ENCODE results near the gene GRB2.
"Not testable (repeated sequence)": the region's sequence is repeated elsewhere in the genome, so short reads cannot be mapped to it uniquely, and the experiment has no call there.

Gene GRB2

DNA sequence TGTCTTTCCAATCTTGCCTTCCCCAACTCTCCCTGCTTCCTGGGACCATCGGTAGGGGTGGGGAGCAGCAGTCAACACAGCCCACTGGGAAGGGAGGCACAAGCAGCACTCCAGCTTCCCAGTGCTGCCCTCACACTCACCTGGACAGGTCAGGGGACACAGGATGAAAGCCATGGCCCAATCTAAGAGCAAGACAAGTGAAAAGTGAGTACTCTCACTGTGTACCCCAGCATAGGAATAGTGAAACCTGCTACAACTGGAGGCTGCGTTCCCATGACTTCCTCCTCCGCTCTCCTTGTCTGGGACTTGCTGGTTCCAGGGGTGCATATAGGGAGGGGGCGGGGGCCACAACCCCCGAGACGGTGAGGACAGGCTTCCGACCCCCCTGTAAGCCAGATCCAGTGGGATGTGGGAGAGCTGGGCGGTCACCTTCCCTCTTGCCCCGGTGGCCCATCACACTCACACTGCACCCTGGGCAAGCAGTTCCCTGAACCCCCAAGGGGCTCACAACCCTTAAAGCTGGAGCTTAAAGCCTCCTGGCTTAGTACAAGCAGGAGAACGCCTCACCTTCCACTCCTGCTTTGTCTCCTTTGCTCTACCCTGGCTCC, 86.8 kb downstream of the GRB2 start:
- DNase-seq (ENCODE audit: low spot score): no peak

- no peak for DNase-seq (ENCODE audit: low spot score)
Observed at GRCh38 chr17:75318211-75318610, 87.3 kb downstream of the GRB2 start.

DNA sequence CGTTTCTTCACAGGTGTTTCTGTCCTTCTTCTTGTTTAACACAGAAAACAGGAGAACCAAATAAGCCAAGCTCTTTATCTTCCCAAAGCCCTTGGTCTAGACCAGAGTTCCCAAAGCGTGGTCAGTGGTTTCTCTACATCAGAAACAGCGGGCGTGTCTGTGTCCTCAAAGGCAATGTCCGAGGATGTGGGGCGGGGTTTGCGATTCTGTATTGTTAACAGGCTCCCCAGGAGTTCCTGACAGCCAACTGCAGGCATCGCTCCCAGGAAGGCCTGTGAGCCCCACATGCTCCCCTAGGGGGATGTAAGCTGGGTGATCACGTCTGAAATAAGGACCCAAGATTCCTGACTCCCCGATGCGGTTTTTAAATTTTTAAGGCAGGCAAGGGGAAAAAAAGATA, 87.8 kb downstream of the GRB2 start:
- no peak for DNase-seq (ENCODE audit: low spot score)

DNA sequence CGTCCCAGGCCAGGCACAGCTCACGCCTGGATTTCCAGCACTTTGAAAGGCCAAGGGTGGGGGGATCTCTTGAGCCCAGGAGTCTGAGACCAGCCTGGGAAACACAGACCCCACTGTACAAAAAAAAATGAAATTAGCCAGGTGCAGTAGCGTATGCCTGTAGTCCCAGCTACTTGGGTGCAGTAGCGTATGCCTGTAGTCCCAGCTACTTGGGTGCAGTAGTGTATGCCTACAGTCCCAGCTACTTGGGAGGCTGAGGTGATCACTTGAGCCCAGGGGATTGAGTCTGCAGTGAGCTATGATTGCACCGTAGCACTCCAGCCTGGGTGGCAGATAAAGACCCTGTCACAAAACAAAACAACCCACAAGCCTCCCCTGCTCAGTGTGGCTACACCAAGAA, 89.2 kb downstream of the GRB2 start:
- DNase-seq (ENCODE audit: low spot score): no peak

DNA sequence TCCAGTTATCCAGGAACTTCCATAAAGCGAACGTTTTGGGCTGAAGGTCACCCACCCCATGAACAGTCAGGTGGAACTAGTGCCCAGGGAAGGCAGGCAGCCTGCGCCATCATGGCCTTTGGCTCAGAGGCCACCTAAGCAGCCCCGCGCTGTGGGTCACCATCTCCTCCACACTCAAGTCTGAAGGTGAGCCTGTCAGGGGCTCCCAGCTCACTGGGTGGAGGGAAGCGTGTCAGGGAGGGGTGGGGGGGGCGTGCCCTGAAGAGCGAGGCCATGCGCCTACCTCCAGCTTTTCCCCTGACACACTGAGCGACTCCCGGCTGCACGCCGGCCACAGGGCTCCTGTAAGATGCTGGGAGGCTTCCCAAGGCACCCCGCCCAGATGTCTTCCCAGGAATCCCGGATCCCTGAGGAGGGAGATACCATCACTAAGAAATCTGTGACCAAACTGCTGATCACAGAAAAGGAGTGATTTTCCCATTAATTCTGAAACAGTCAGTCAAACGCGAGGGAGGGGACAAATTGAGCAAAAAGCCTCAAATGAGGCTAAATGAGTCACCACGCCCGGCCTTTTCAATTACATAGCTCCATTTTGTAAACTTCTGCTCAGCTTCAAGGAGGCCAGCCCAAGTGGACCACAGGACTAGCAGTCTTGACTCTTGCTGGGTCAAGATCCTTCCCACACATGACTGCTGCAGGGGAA, 89.8 kb downstream of the GRB2 start:
- DNase-seq (ENCODE audit: low spot score): no peak

GRCh38 chr17:75313941-75314551, 91.4 kb downstream of the GRB2 start:
- DNase-seq (ENCODE audit: low spot score): no peak

DNA sequence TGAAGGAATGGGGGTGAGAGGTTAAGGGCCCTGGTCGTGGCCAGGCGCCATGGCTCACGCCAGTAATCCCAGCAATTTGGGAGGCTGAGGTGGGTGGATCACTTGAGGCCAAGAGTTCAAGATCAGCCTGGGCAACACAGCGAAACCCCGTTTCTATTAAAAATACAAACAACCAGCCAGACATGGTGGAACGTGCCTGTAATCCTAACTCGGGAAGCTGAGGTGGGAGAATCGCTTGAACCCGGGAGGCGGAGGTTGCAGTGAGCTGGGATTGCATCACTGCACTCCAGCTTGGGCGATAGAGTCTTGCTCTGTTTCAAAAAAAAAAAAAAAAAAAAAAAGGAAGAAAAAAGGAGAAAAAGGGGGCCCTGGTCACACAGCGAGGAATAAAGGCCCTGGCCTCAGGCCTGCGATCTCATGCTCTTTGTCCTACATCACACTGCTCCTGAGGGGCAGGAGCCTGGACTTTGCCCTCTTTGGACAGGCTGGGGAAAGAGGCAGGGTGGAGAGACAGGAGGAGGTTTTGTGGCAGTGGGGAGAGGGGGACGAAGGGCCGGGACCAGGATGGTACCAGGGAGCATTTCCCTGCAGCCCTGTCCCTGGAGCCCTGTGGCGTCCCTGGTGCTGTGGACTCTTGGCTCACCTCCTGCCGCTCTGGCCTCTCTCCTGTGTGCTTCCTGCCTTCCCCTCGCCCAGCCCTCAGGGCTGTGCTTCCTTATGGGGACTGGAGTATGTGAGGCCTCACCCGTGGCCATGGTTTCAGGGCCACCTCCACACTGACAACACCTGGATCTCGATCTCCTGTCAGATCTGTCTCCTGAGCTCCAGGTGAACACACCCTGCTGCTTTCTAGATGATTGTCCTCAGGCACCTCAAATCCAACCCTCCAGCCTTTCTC, 96.5 kb downstream of the GRB2 start:
- no peak for DNase-seq (ENCODE audit: low spot score)

DNA sequence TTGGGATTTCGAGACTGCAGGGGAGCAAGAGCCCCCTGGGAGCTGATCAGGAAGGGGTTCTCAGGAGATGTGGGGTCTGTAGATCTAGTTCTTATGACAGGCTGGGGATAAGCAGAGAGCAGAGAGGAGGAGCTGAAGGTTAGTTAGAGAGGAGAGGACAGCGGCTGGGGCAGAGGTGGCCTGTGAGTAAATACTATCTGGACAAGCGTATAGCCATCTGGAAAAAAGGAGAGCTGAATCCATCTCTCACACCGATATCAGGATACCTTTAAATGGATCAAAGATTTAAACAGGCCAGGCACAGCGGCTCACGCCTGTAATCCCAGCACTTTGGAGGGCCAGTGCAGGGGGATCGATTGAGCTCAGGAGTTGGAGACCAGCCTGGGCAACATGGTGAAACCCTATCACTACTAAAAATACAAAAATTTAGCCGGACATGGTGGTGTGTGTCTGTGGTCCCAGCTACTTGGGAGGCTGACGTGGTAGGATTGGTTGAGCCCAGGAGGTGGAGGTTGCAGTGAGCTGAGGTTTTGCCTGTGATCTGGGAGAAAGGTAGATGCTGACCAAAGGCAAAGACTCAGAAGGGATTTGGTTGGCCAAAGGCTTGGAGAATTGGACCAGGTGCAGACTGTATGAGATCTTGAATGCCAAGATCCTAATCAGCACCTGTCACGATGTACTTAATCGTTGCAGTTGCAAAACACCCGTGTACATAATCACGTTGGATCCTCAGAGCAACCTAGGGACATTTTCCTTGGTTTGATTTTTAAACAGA, 97.3 kb downstream of the GRB2 start:
- DNase-seq (ENCODE audit: low spot score): no peak

- no peak for DNase-seq (ENCODE audit: low spot score)
Observed at GRCh38 chr17:75301502-75302206, 103.8 kb downstream of the GRB2 start.

DNA sequence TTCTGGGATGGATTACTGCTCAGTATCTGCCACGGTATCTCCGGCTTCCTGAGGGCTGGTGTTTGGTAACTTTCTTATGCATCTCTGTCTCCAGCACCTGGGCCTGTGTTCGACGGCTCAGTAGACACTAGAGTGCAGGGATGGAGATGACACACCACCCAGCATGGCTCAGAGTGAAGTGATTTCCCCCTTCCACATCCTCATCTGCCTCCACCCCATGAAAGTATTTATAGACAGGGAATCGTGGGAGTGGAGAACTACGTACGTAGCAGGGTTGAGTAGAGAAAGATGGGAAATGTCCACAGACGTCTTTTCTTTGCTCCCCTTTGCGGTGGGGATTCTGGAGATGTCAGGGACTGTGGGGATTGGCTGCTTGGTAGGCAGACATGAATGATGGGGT, 104.4 kb downstream of the GRB2 start:
- DNase-seq (ENCODE audit: low spot score): no peak

GRCh38 chr17:75300280-75300679, 105.2 kb downstream of the GRB2 start:
- no peak for DNase-seq (ENCODE audit: low spot score)

- no peak for DNase-seq (ENCODE audit: low spot score)
Observed at GRCh38 chr17:75295201-75296158, 110.0 kb downstream of the GRB2 start.

DNA sequence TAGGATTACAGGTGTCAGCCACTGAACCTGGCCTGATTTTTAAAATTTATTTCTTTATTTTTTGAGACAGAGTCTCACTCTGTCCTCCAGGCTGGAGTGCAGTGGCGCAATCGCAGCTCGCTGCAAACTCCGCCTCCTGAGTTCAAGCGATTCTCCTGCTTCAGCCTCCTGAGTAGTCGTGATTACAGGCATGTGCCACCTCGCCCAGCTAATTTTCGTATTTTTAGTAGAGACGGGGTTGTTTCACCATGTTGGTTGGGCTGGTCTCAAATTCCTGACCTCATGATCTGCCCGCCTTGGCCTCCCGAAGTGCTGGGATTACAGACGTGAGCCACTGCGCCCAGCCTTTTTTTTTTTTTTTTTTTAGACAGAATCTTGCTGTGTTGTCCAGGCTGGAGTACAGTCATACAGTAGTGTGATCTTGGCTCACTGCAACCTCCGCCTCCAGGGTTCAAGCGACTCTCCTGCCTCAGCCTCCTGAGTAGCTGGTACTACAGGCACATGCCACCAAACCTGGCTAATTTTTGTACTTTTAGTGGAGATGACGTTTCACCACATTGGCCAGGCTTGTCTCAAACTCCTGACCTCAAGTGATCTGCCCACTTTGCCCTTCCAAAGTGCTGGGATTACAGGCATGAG, 112.5 kb downstream of the GRB2 start:
- DNase-seq (ENCODE audit: low spot score): not testable (repeated sequence)

GRCh38 chr17:75289832-75290337, 115.6 kb downstream of the GRB2 start:
- DNase-seq (ENCODE audit: low spot score): peak; percentile 39

DNA sequence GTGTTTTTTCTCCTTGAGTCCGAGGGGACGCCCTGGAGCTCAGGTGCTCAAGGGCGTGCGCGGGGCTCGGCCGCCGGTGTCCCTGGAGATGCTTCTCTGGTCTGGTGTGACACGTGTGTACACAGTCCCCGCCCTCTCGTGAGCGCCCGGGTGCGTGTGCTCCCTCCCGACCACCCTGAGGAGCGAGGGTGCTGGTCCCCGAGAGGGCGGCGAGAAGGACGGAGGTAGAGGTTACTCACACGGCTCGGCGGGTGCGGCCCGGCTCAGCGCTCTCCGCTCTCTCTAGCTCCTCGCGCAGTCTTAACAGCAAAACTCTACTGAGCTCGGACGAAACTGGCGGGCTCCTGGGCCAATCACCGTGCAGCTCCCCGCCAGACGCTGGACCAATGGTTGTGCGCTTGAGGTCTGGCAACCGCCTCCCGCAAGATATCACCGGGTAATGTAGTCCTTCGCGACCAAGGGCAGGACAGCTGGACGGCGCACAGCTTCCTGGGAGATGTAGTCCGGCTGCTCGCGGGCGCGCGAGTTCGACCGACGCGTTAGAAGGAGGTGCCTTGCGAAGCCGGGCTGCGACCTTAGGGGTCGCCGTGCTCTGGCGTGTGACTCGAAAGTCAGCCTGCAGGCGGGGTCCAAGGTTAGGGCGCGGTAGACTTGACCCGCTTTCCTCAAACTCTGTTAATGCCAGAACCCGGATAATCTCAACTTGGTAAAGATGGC, 116.2 kb downstream of the GRB2 start, which contains the start of gene SLC25A19:
Gene SLC25A19 (minus strand): TSS at position 319 of the 717 bp plus-strand sequence. CDS start 2,669 bp downstream, outside the sequence.
- DNase-seq (ENCODE audit: low spot score): peak; percentile 98

DNA sequence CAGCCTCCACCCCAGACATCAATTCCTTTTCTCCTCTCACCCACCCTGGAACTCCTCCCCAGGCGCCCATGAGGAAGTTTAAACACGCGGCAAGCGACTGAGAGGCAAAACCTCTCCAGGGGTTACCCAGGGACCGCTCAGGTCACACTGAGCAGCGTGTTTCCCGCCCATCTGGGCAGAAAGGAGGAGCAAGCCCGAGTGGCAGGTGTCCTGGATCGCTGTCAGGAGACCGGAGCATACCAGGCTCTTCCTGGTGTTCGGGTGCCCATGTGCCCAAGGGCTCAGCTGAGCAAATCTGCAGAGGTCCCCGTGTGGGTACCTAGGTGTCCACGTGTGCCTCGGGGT, 116.7 kb downstream of the GRB2 start:
- peak; percentile 23 for DNase-seq (ENCODE audit: low spot score)

GRCh38 chr17:75288359-75288758, 117.1 kb downstream of the GRB2 start:
- no peak for DNase-seq (ENCODE audit: low spot score)

DNA sequence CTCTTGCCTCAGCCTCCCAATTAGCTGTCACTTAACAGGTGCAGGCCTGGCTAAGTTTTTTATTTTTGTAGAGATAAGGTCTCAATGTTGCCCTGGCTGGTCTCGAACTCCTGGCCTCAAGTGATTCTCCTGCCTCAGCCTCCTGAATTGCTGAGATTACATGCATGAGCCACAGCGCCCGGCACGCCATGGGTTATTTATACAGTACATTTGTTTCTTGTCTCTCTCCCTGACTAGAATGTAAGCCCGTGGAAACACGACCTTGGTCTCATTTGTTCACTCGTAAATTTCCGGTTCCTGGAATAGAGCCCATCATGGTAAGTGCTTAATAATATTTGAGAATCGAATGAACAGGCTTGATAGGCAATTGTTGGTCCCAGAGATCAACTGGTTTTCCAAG, 118.3 kb downstream of the GRB2 start:
- no peak for DNase-seq (ENCODE audit: low spot score)

- DNase-seq (ENCODE audit: low spot score): no peak
Observed at GRCh38 chr17:75285123-75285522, 120.4 kb downstream of the GRB2 start.

Data from COLO829 (cell line).